B cell (primary cell): ENCODE results near the gene PRDM5. TPM values are rescaled to one million over a fixed set of nuclear protein-coding genes. Genes with fewer than 3 reads are reported as not detected.

Experiments used
- ATAC-seq: fragments of 200-7000 bp; cut with Tn5 transposase; one replicate; pipeline ENCODE4 v1.10.0; 2021; ENCODE audit warnings: low read depth, mild to moderate bottlenecking, moderate number of reproducible peaks, moderate library complexity
- CTCF ChIA-PET: fragments of 350-600 bp; sonication (Branson Sonifier 250); formaldehyde crosslinking; loops from one replicate; lab custom pipeline; 2021; ENCODE audit warnings: antibody characterized with exemption, inconsistent platforms; lab: Charles Lee
- POLR2A ChIA-PET: fragments of 350-600 bp; sonication (Branson Sonifier 250); formaldehyde crosslinking; loops from one replicate; lab custom pipeline; 2021; ENCODE audit warnings: antibody characterized with exemption; lab: Charles Lee
- DNase-seq: peaks from one replicate; pipeline ENCODE4 v3.0.0; 2013
- H2AFZ ChIP-seq: 2 replicates; pipeline ENCODE4 v1.6.1; 2012; ENCODE audit warnings: mild to moderate bottlenecking, low read depth, low read length; ENCODE audit not compliant: insufficient read depth, poor library complexity, severe bottlenecking
- H3K27ac ChIP-seq, 2 donors: 1 replicate in 1 of 2; 2 replicates in 1 of 2; pipeline ENCODE4 v1.5.1; 2012 to 2013; ENCODE audit warnings: low read length in 2 of 2, mild to moderate bottlenecking in 2 of 2, moderate library complexity in 1 of 2
- H3K27me3 ChIP-seq, 4 experiments: fragments of 200-600 bp in 1 of 4; sonication (generic) in 1 of 4; replicated peaks in 1 of 4; 1 replicate in 2 of 4; 2 replicates in 2 of 4; pipeline versions ENCODE4 v1.6.1 to v1.7.0; 2013 to 2016; ENCODE audit warnings: low read length in 3 of 4, mild to moderate bottlenecking in 2 of 4, mixed read lengths in 1 of 4, moderate library complexity in 1 of 4; ENCODE audit not compliant: insufficient read depth in 4 of 4, control insufficient read depth in 3 of 4; ENCODE audit errors: control extremely low read depth in 1 of 4
- H3K36me3 ChIP-seq, 2 experiments: replicated peaks in 1 of 2; 1 replicate in 1 of 2; 2 replicates in 1 of 2; pipeline versions ENCODE4 v1.6.1 to v1.7.1; 2013; ENCODE audit warnings: low read length in 1 of 2; ENCODE audit not compliant: insufficient read depth in 2 of 2, control insufficient read depth in 1 of 2; ENCODE audit errors: control extremely low read depth in 1 of 2, extremely low read depth in 1 of 2
- H3K4me1 ChIP-seq, 2 donors: fragments of 200-600 bp in 1 of 2; sonication (generic) in 1 of 2; 1 replicate in 1 of 2; 2 replicates in 1 of 2; pipeline versions ENCODE4 v1.5.1 to v1.6.1; 2013 to 2017; ENCODE audit warnings: low read length in 2 of 2; ENCODE audit not compliant: control insufficient read depth in 2 of 2, insufficient read depth in 2 of 2
- H3K4me2 ChIP-seq: replicated peaks from 2 replicates; pipeline ENCODE3; 2012; ENCODE audit warnings: mild to moderate bottlenecking, low read depth, low read length; ENCODE audit not compliant: poor library complexity, severe bottlenecking
- H3K4me3 ChIP-seq, 5 experiments: fragments of 200-600 bp in 1 of 5; sonication (generic) in 1 of 5; 1 replicate in 3 of 5; 2 replicates in 2 of 5; pipeline versions ENCODE4 v1.5.1 to v1.7.0; 2011 to 2016; ENCODE audit warnings: low read length in 4 of 5, mild to moderate bottlenecking in 4 of 5, low read depth in 2 of 5, control low read depth in 1 of 5, moderate library complexity in 1 of 5; ENCODE audit not compliant: insufficient read depth in 1 of 5; ENCODE audit errors: control extremely low read depth in 1 of 5, extremely low read depth in 1 of 5
- H3K79me2 ChIP-seq: fragments of 200-600 bp; sonication (generic); one replicate; pipeline ENCODE4 v1.6.0; 2016; ENCODE audit warnings: low read length; ENCODE audit not compliant: control insufficient read depth, insufficient read depth
- H3K9ac ChIP-seq: fragments of 200-600 bp; sonication (generic); 2 replicates; pipeline ENCODE4 v1.6.1; 2017; ENCODE audit warnings: mild to moderate bottlenecking, low read length, moderate library complexity
- H3K9me3 ChIP-seq, 3 donors: one replicate each; pipeline versions ENCODE4 v1.6.1 to v1.7.1; 2013; ENCODE audit warnings: low read length in 2 of 3; ENCODE audit not compliant: control insufficient read depth in 2 of 3, insufficient read depth in 1 of 3; ENCODE audit errors: control extremely low read depth in 1 of 3
- H4K20me1 ChIP-seq: 2 replicates; pipeline ENCODE4 v1.6.0; 2012; ENCODE audit warnings: mild to moderate bottlenecking, low read length; ENCODE audit not compliant: insufficient read depth, control insufficient read depth, poor library complexity, severe bottlenecking
- H3K27ac Mint-ChIP-seq: one replicate; pipeline ENCODE4 v1.8.0; 2021; ENCODE audit warnings: mixed read lengths
- H3K27me3 Mint-ChIP-seq: one replicate; pipeline ENCODE4 v1.8.0; 2021; ENCODE audit warnings: mixed read lengths
- H3K4me1 Mint-ChIP-seq: one replicate; pipeline ENCODE4 v1.8.0; 2021; ENCODE audit warnings: mixed read lengths
- H3K4me3 Mint-ChIP-seq: one replicate; pipeline ENCODE4 v1.8.0; 2021; ENCODE audit warnings: mixed read lengths
- H3K9me3 Mint-ChIP-seq: one replicate; pipeline ENCODE4 v1.8.0; 2022; ENCODE audit warnings: mixed read lengths; ENCODE audit not compliant: insufficient read depth
- EZH2 ChIP-seq: IDR thresholded peaks from 2 replicates; pipeline ENCODE4 v1.6.1; 2012; ENCODE audit warnings: borderline replicate concordance, low read depth, mild to moderate bottlenecking, moderate library complexity, low read length; ENCODE audit not compliant: insufficient read depth, poor library complexity, severe bottlenecking
- WGBS: methylation state at CpG from one replicate; pipeline ENCODE4 v1.1.5; 2013; ENCODE audit warnings: missing lambda C conversion rate; ENCODE audit not compliant: insufficient coverage; 5-methylcytosine and 5-hydroxymethylcytosine counted together
- intact Hi-C: fragments of 100-400 bp; cut with micrococcal nuclease; formaldehyde crosslinking; loops from one replicate; pipeline ENCODE4 v1.10.0; 2022
- polyA plus RNA-seq: library from polyadenylated mRNA; depleted of rRNA; stranded (reverse); fragments of >200 nt; gene quantifications from 2 replicates; pipeline ENCODE4 v1.2.3, GENCODE V29; 2012
- total RNA-seq, 2 donors: library from RNA; stranded (reverse); fragments of 120-200 nt in 1 of 2; gene quantifications; 1 replicate in 1 of 2; 2 replicates in 1 of 2; pipeline versions ENCODE4 v1.2.3 to v1.2.4, GENCODE V29; 2013 to 2022
- TF ChIP-seq, protein P1 (sequence below): fragments of 200-600 bp; IDR thresholded peaks from one replicate; pipeline ENCODE4 v1.8.0; 2022; ENCODE audit warnings: antibody characterized with exemption, mild to moderate bottlenecking

The PRDM5 gene
- total and polyA plus RNA-seq, 2 donors (not counting 1 experiment from before 2014, with no cell fraction given), result not detected

GRCh38 chr4:120862432-120862831, 60.1 kb downstream of the PRDM5 start:
- H3K4me1 ChIP-seq, result no peaks in the 10 kb centered on the region
- no peak overlapping the region for H3K4me3 ChIP-seq
- no peaks in the 10 kb centered on the region for H3K27me3 Mint-ChIP-seq
- intact Hi-C loops, result no loop called here
- no peak overlapping the region for H3K4me3 Mint-ChIP-seq
- H3K27ac Mint-ChIP-seq, result no peak overlapping the region
- H3K4me1 Mint-ChIP-seq, result no peaks in the 10 kb centered on the region
- H3K9me3 Mint-ChIP-seq, result no peaks in the 10 kb centered on the region
- H3K9me3 ChIP-seq, result no peaks in the 10 kb centered on the region
- ATAC-seq, result no peak
- no peak overlapping the region for H3K9ac ChIP-seq
- ChIA-PET CTCF (no interaction called here), POLR2A (no interaction called here)
- H3K27me3 ChIP-seq, result no peaks in the 10 kb centered on the region
- no peaks in the 10 kb centered on the region for H3K79me2 ChIP-seq
- H3K36me3 ChIP-seq, result no peaks in the 10 kb centered on the region
- no peak for DNase-seq
- H3K27ac ChIP-seq, result no peak overlapping the region
- 94% methylated on average over 2 of the region's 2 CpGs for WGBS
- TF ChIP-seq EZH2, result no peak
- TF ChIP-seq, protein P1, sequence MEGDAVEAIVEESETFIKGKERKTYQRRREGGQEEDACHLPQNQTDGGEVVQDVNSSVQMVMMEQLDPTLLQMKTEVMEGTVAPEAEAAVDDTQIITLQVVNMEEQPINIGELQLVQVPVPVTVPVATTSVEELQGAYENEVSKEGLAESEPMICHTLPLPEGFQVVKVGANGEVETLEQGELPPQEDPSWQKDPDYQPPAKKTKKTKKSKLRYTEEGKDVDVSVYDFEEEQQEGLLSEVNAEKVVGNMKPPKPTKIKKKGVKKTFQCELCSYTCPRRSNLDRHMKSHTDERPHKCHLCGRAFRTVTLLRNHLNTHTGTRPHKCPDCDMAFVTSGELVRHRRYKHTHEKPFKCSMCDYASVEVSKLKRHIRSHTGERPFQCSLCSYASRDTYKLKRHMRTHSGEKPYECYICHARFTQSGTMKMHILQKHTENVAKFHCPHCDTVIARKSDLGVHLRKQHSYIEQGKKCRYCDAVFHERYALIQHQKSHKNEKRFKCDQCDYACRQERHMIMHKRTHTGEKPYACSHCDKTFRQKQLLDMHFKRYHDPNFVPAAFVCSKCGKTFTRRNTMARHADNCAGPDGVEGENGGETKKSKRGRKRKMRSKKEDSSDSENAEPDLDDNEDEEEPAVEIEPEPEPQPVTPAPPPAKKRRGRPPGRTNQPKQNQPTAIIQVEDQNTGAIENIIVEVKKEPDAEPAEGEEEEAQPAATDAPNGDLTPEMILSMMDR, result no peak
- no peak overlapping the region for H2AFZ ChIP-seq
- H4K20me1 ChIP-seq, result no peaks in the 10 kb centered on the region
- no peak overlapping the region for H3K4me2 ChIP-seq

DNA sequence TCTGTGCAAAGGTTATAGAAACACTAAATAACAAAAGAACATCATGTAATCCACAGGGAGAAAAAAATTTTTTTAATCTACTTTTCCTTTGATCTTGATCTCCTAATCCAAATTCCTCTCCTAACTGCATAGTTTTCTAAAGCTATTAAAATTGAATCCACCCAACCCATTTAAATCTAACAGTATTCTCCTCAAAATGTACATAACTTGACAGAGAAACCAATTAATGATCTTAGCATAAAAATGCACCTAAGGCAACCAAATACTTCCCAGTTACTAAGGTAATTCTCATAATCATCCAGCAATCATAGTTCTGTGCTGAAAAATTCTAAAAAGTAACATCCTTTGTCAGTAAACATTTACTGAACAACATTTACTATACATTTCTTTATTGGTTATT, 60.7 kb downstream of the PRDM5 start:
- CTCF ChIA-PET, result no interaction called here
- no peak overlapping the region for H3K27ac Mint-ChIP-seq
- H3K9me3 ChIP-seq, result no peaks in the 10 kb centered on the region

More for the DNA sequence above, 60.7 kb downstream of the PRDM5 start:
- H2AFZ ChIP-seq, result no peak overlapping the region
- DNase-seq, result no peak
- intact Hi-C loops, result no loop called here
- H3K36me3 ChIP-seq, result no peaks in the 10 kb centered on the region
- no peaks in the 10 kb centered on the region for H4K20me1 ChIP-seq
- no peak overlapping the region for H3K9ac ChIP-seq
- H3K4me3 Mint-ChIP-seq, result no peak overlapping the region
- H3K9me3 Mint-ChIP-seq, result no peaks in the 10 kb centered on the region
- ATAC-seq, result no peak
- no peak overlapping the region for H3K4me3 ChIP-seq
- no peaks in the 10 kb centered on the region for H3K27me3 Mint-ChIP-seq
- no peaks in the 10 kb centered on the region for H3K4me1 Mint-ChIP-seq
- H3K4me2 ChIP-seq, result no peak overlapping the region
- TF ChIP-seq EZH2, result no peak
- TF ChIP-seq, protein P1, result no peak
- H3K79me2 ChIP-seq, result no peaks in the 10 kb centered on the region
- POLR2A ChIA-PET, result no interaction called here
- no peak overlapping the region for H3K27ac ChIP-seq
- H3K4me1 ChIP-seq, result no peaks in the 10 kb centered on the region
- H3K27me3 ChIP-seq, result no peaks in the 10 kb centered on the region
